MG63 (cell line): Measurements from ENCODE around the gene SYNPR. TPM values are rescaled to one million over a fixed set of nuclear protein-coding genes. Genes with fewer than 3 reads are reported as not detected.

Source experiments
- DNase-seq: peaks from one replicate; pipeline ENCODE4 v3.0.0-alpha.2; 2020
- H3K27me3 ChIP-seq: fragments of 250-450 bp; sonication (Bioruptor Pico); 2 replicates; pipeline ENCODE4 v1.5.1; 2020; ENCODE audit warnings: mild to moderate bottlenecking, moderate library complexity
- H3K36me3 ChIP-seq: fragments of 250-450 bp; sonication (Bioruptor Pico); 2 replicates; pipeline ENCODE4 v1.5.1; 2020; ENCODE audit warnings: mild to moderate bottlenecking, moderate library complexity
- H3K4me3 ChIP-seq: fragments of 250-450 bp; sonication (Bioruptor Pico); 2 replicates; pipeline ENCODE4 v1.5.1; 2020; ENCODE audit warnings: mild to moderate bottlenecking, moderate library complexity
- H3K9me3 ChIP-seq: fragments of 250-450 bp; sonication (Bioruptor Pico); 2 replicates; pipeline ENCODE4 v1.5.1; 2020; ENCODE audit warnings: mild to moderate bottlenecking, moderate library complexity
- total RNA-seq: library from RNA; depleted of rRNA; stranded (reverse); fragments of >200 nt; shearing (Covaris generic); gene quantifications from 2 replicates; pipeline ENCODE4 v1.2.3, GENCODE V29; 2014; ENCODE audit warnings: low replicate concordance

Gene SYNPR
- total RNA-seq, 1 experiment from 2014 or later = not detected

GRCh38 chr3:63654931-63655330, 376.8 kb downstream of the SYNPR start:
- Histone ChIP-seq H3K36me3 (no peaks in the 10 kb centered on the region), H3K9me3 (no peaks in the 10 kb centered on the region), H3K27me3 (no peaks in the 10 kb centered on the region), H3K4me3 (no peak overlapping the region)
- no peak for DNase-seq

- no peaks in the 10 kb centered on the region for H3K36me3 ChIP-seq
- H3K4me3 ChIP-seq = no peak overlapping the region
- no peaks in the 10 kb centered on the region for H3K27me3 ChIP-seq
- H3K9me3 ChIP-seq = no peaks in the 10 kb centered on the region
- DNase-seq = no peak
These were observed 377.4 kb downstream of the SYNPR start for GRCh38 chr3:63655519-63655918.

- Histone ChIP-seq H3K36me3 (no peaks in the 10 kb centered on the region), H3K4me3 (no peak overlapping the region)
- DNase-seq = no peak
These were observed 378.7 kb downstream of the SYNPR start for GRCh38 chr3:63656786-63657185.

GRCh38 chr3:63661242-63661641, 383.1 kb downstream of the SYNPR start:
- Histone ChIP-seq H3K36me3 (no peaks in the 10 kb centered on the region), H3K4me3 (no peak overlapping the region), H3K9me3 (no peaks in the 10 kb centered on the region), H3K27me3 (no peaks in the 10 kb centered on the region)
- DNase-seq = no peak

More at GRCh38 chr3:63656786-63657185, 378.7 kb downstream of the SYNPR start:
- Histone ChIP-seq H3K27me3 (no peaks in the 10 kb centered on the region), H3K9me3 (no peaks in the 10 kb centered on the region)

DNA sequence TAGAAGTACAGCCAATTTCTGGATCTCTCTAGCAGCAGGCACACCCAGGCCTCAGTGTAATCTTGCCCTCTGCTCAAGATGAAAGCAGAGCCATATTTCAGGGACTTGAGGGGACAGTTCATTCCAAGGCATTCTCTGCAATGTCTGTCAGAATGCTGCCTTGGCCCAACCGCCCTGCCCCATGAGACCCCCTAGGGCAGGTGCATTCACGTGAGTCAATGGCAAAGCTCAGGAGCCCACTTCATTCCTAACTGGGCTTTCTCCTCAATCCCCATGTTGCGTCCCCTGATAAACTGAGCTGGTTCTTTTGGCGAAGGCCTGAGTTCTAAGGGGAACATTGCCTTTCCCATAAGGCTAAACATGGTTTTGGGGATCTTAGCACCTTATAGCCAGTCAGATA, 383.9 kb downstream of the SYNPR start:
- Histone ChIP-seq H3K27me3 (no peaks in the 10 kb centered on the region), H3K9me3 (no peaks in the 10 kb centered on the region), H3K36me3 (no peaks in the 10 kb centered on the region), H3K4me3 (no peak overlapping the region)
- no peak for DNase-seq

GRCh38 chr3:63662500-63662899, 384.4 kb downstream of the SYNPR start:
- no peaks in the 10 kb centered on the region for H3K36me3 ChIP-seq
- DNase-seq = no peak
- no peaks in the 10 kb centered on the region for H3K27me3 ChIP-seq
- H3K4me3 ChIP-seq = no peak overlapping the region
- H3K9me3 ChIP-seq = no peaks in the 10 kb centered on the region
